Activated CD8-positive, alpha-beta T cell treated with anti-CD3 and anti-CD28 coated beads for 36 hours (primary cell): ENCODE measurements around the gene IFT172. TPM values are rescaled to one million over a fixed set of nuclear protein-coding genes. Genes with fewer than 3 reads are reported as not detected.
A peak's percentile ranks its signal among the peaks of the same experiment; 100 is the strongest.

ENCODE experiments used
- ATAC-seq: fragments of 200-7000 bp; cut with Tn5 transposase; one replicate; pipeline ENCODE4 v1.10.0; 2021; ENCODE audit warnings: mild to moderate bottlenecking, moderate library complexity
- CTCF ChIA-PET: fragments of 350-600 bp; sonication (Branson Sonifier 250); formaldehyde crosslinking; loops from one replicate; lab custom pipeline; 2021; ENCODE audit warnings: antibody characterized with exemption; lab: Charles Lee
- POLR2A ChIA-PET: fragments of 350-600 bp; sonication (Branson Sonifier 250); formaldehyde crosslinking; loops from one replicate; lab custom pipeline; 2021; ENCODE audit warnings: antibody characterized with exemption; lab: Charles Lee
- DNase-seq: peaks from one replicate; pipeline ENCODE4 v3.0.0-alpha.2; 2020
- H3K27ac Mint-ChIP-seq: one replicate; pipeline ENCODE4 v1.8.0; 2021; ENCODE audit warnings: mild to moderate bottlenecking, mixed read lengths
- H3K27me3 Mint-ChIP-seq: one replicate; pipeline ENCODE4 v1.8.0; 2021; ENCODE audit warnings: mixed read lengths
- H3K36me3 Mint-ChIP-seq: one replicate; pipeline ENCODE4 v1.8.0; 2021; ENCODE audit warnings: low read depth, mixed read lengths
- H3K4me1 Mint-ChIP-seq: one replicate; pipeline ENCODE4 v1.8.0; 2021; ENCODE audit warnings: low read depth, mixed read lengths
- H3K4me3 Mint-ChIP-seq: one replicate; pipeline ENCODE4 v1.8.0; 2021; ENCODE audit warnings: mild to moderate bottlenecking, moderate library complexity, mixed read lengths
- H3K9me3 Mint-ChIP-seq: one replicate; pipeline ENCODE4 v1.8.0; 2021; ENCODE audit warnings: mixed read lengths
- intact Hi-C: fragments of 100-400 bp; cut with micrococcal nuclease; formaldehyde crosslinking; loops from one replicate; pipeline ENCODE4 v1.10.0; 2022
- total RNA-seq, 2 experiments: library from RNA; stranded (reverse); gene quantifications; one replicate each; pipeline ENCODE4 v1.2.3, GENCODE V29; 2021
- TF ChIP-seq, protein P1 (sequence below): fragments of 200-600 bp; IDR thresholded peaks from one replicate; pipeline ENCODE4 v1.8.0; 2022; ENCODE audit warnings: antibody characterized with exemption, mild to moderate bottlenecking

The IFT172 gene
- total RNA-seq, 2 experiments from 2014 or later: 12.1 to 13.2 TPM

- Mint-ChIP-seq H3K4me3 (no peak overlapping the region), H3K9me3 (no peaks in the 10 kb centered on the region), H3K27me3 (peaks cover 41% of the 10 kb centered on the region), H3K4me1 (peaks cover 6% of the 10 kb centered on the region), H3K27ac (no peak overlapping the region), H3K36me3 (no peaks in the 10 kb centered on the region)
- ChIA-PET POLR2A (interaction anchor here (0.9 to 1.0 kb wide), 2 partner anchors 12 to 28 kb away, joined by 3 read pairs; no protein-coding TSS in a partner anchor), CTCF (no interaction called here)
- DNase-seq (no peak), ATAC-seq (no peak)
- intact Hi-C loops: no loop called here
- TF ChIP-seq, protein P1, sequence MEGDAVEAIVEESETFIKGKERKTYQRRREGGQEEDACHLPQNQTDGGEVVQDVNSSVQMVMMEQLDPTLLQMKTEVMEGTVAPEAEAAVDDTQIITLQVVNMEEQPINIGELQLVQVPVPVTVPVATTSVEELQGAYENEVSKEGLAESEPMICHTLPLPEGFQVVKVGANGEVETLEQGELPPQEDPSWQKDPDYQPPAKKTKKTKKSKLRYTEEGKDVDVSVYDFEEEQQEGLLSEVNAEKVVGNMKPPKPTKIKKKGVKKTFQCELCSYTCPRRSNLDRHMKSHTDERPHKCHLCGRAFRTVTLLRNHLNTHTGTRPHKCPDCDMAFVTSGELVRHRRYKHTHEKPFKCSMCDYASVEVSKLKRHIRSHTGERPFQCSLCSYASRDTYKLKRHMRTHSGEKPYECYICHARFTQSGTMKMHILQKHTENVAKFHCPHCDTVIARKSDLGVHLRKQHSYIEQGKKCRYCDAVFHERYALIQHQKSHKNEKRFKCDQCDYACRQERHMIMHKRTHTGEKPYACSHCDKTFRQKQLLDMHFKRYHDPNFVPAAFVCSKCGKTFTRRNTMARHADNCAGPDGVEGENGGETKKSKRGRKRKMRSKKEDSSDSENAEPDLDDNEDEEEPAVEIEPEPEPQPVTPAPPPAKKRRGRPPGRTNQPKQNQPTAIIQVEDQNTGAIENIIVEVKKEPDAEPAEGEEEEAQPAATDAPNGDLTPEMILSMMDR: no peak
Observed at GRCh38 chr2:27497288-27497627, 7.7 kb upstream of the IFT172 start.

DNA sequence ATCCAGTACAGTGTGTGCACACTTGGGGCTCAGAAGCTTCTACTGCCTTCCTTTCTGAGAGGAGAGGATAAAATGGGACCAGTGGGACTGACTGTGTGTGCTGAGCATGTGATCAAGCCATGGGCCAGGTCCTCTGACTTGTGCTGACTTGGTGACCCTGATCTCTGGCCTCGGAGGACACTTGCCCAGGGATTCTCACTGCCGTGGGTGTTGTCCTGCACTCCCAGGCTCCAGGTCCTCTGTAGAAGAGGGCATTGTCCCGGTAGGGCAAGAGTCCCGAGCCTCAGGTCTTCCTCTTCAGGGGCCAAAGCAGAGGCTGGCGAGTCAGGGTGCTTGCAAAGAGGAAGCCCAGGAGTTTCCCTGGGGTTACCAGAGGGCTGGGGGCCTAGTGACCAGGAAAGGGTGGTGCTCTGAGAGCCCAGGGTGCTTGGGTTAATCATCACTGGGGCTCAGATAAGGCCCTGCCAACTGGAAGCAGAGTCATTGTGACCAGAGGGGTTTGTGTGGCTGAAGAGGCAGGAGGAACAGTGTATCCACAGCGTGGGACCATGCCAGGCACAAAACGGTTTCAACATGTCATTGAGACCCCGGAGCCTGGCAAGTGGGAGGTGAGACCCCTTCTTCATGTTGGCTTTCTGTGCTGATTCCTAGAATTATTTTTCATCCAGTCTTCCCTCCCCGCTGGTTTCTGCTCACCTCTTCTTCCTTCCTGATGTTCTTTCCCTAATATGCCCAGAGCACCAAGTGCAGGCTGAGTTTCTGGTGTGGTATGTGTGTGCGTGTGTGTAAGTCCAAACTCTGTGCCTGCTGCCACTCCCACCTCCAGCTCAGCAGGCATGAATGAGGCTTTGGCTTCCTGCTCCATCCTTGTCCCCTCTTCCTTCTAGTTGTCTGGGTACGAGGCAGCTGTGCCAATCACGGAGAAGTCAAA is 7.1 kb upstream of the IFT172 start, which contains the start of gene GCKR:
GCKR (plus strand) TSS at position 483 of the 931 bp plus-strand sequence; CDS start at position 549, 66 bp downstream.
- H3K27me3 Mint-ChIP-seq: peaks cover 41% of the 10 kb centered on the region
- POLR2A ChIA-PET: no interaction called here
- CTCF ChIA-PET: no interaction called here
- no peak for ATAC-seq
- H3K9me3 Mint-ChIP-seq: no peaks in the 10 kb centered on the region
- no peak within 1 kb of the TSS for H3K27ac Mint-ChIP-seq
- H3K36me3 Mint-ChIP-seq: no peaks in the 10 kb centered on the region
- intact Hi-C loops: no loop called here
- peak within 1 kb of the TSS; percentile 47 for H3K4me3 Mint-ChIP-seq
- peaks cover 6% of the 10 kb centered on the region for H3K4me1 Mint-ChIP-seq
- no peak for DNase-seq
- TF ChIP-seq, protein P1: no peak

DNA sequence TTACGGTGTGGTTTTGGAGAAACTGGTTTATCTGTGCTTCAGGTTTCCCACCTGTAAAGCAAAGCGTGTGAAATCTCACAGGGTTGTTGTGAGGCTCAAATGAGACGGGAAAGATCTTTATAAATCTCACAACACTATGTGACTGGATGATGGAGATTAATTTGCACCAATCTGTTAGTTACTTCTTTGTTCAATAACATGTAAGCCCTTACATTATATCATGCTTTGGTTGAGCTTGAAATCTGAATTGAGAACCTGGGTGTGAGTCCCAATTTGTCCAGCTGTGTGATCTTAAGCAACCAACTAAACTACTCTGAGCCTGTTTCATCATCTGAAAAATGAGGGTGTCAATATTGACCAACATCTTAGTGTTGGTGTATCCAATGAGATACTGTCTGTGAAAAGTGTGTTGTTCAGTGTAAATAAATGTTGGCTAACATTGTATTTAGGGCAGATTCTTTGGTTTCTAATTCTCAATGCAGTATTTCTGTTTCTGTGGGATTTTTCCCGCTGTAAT is 6.4 kb upstream of the IFT172 start:
- no peak for DNase-seq
- CTCF ChIA-PET: no interaction called here
- H3K36me3 Mint-ChIP-seq: no peaks in the 10 kb centered on the region
- H3K27ac Mint-ChIP-seq: no peak overlapping the region
- H3K4me1 Mint-ChIP-seq: peaks cover 9% of the 10 kb centered on the region
- TF ChIP-seq, protein P1: no peak
- H3K27me3 Mint-ChIP-seq: peaks cover 41% of the 10 kb centered on the region
- H3K4me3 Mint-ChIP-seq: peak overlapping the region; percentile 47
- no peak for ATAC-seq
- no peaks in the 10 kb centered on the region for H3K9me3 Mint-ChIP-seq
- intact Hi-C loops: no loop called here
- POLR2A ChIA-PET: interaction anchor here (0.7 kb wide), 1 partner anchor 11 kb away, joined by 3 read pairs; no protein-coding TSS in a partner anchor

- DNase-seq: peak; percentile 9
- peaks cover 14% of the 10 kb centered on the region for H3K4me1 Mint-ChIP-seq
- H3K27me3 Mint-ChIP-seq: peaks cover 41% of the 10 kb centered on the region
- ChIA-PET POLR2A (no interaction called here), CTCF (interaction anchor here (0.9 kb wide), 1 partner anchor 66 kb away, joined by 3 read pairs; no protein-coding TSS in a partner anchor)
- ATAC-seq: peak; percentile 54
- H3K27ac Mint-ChIP-seq: no peak within 1 kb of the TSS
- no peaks in the 10 kb centered on the region for H3K36me3 Mint-ChIP-seq
- TF ChIP-seq, protein P1: no peak
- intact Hi-C loops: no loop called here
- peak within 1 kb of the TSS; percentile 51 for H3K4me3 Mint-ChIP-seq
- H3K9me3 Mint-ChIP-seq: no peaks in the 10 kb centered on the region
Observed at GRCh38 chr2:27494944-27495554, 5.5 kb upstream of the IFT172 start, which contains the start of gene FNDC4. FNDC4 (minus strand) TSS chr2:27495200; CDS start chr2:27494679, 521 bp downstream.
